ENCODE results near the gene D2HGDH. TPM values are rescaled to one million over a fixed set of nuclear protein-coding genes. Genes with fewer than 3 reads are reported as not detected.

The D2HGDH gene
- total and polyA plus RNA-seq, 7 donors: 14.1 to 31.0 (median 20.3) TPM

- intact Hi-C loops (cut with DNase I): no loop called here
- H3K4me3 ChIP-seq: no peak overlapping the region
- no peaks in the 10 kb centered on the region for H3K4me1 ChIP-seq
- peaks cover 0 to 71% of the 10 kb centered on the region in 2 donors for H3K36me3 ChIP-seq (ENCODE audit: insufficient read depth in 1 of 2, low read depth in 1 of 2)
- no peaks in the 10 kb centered on the region for H3K9me3 ChIP-seq
- no peaks in the 10 kb centered on the region for H3K27me3 ChIP-seq (ENCODE audit: insufficient read depth in 3 of 3, low read length in 2 of 3)
- WGBS, 3 donors: 93 to 95% (median 94%) methylated on average over 16 to 18 of the region's 18 CpGs
- ATAC-seq: no peak
- peak in 1 of 2 donors; percentile 24 for DNase-seq
- no peak overlapping the region for H3K27ac ChIP-seq
- no peak for TF ChIP-seq CTCF (IDR thresholded peaks at IDR 0.05)
These were observed 17.3 kb downstream of the D2HGDH start for GRCh38 chr2:241751776-241752175.

DNA sequence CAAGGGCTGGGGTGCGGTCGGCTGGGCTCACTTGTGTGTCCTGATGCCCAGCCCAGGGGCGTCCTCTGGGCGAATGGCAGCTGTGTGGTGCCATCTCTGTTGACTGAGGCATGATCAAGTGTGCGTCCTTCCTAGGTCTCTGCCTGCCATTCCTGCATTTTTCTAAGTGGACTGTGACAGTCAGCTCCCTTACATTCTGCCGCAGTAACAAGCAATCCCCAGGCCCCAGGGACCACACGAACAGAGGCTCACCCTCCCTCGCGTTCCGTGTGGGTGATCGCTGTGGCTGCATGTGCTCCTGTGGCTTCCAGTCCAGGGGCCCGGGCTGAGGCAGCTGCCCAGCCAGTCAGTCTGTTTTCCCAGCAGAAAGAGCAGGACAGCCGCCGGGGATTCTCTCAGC is 17.8 kb downstream of the D2HGDH start:
- DNase-seq (peak in 1 of 2 donors; percentile 40), ATAC-seq (no peak)
- no peaks in the 10 kb centered on the region for H3K27me3 ChIP-seq (ENCODE audit: insufficient read depth in 3 of 3, low read length in 2 of 3)
- TF ChIP-seq CTCF (IDR thresholded peaks at IDR 0.05): no peak
- intact Hi-C loops (cut with DNase I): no loop called here
- peaks cover 0 to 76% of the 10 kb centered on the region in 2 donors for H3K36me3 ChIP-seq (ENCODE audit: insufficient read depth in 1 of 2, low read depth in 1 of 2)
- H3K4me3 ChIP-seq: no peak overlapping the region
- WGBS, 3 donors: 95 to 97% (median 96%) methylated on average over 14 of the region's 14 CpGs
- no peaks in the 10 kb centered on the region for H3K9me3 ChIP-seq
- no peaks in the 10 kb centered on the region for H3K4me1 ChIP-seq
- no peak overlapping the region for H3K27ac ChIP-seq

DNA sequence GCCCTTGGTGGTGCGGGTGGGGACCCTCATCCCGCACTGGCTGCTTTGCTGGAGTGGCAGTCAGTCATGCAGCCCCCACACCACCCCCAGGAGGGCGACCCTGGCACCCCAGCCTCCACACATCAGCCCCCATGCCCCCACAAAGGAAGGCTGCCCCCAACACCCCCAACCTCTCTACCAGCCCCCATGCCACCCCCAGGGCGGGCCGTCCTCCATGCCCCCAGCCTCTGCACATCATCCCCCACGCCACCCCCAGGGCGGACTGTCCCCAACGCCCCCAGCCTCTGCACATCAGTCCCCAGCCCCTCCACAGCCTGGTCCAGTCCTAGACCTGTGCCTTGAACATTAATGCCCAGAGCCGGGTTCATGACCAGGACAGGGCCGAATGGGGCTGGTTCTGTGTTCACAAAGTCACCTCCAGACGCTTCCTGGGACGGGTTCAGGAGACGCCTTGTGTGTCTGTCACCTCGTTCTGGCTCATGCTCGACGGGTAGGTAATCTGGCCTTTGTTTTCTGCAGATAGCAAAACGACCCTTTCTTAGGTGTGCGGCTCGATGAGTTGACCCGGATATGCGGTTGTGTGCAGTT is 18.4 kb downstream of the D2HGDH start:
- Histone ChIP-seq H3K4me1 (no peaks in the 10 kb centered on the region), H3K36me3 (ENCODE audit: insufficient read depth in 1 of 2, low read depth in 1 of 2) (peaks cover 0 to 81% of the 10 kb centered on the region in 2 donors), H3K27ac (no peak overlapping the region), H3K4me3 (no peak overlapping the region), H3K9me3 (no peaks in the 10 kb centered on the region), H3K27me3 (ENCODE audit: insufficient read depth in 3 of 3, low read length in 2 of 3) (no peaks in the 10 kb centered on the region)
- peak in 1 of 2 donors; percentile 34 for DNase-seq
- TF ChIP-seq CTCF (IDR thresholded peaks at IDR 0.05): no peak
- no peak for ATAC-seq
- 93 to 98% (median 95%) methylated on average over 21 of the region's 21 CpGs for WGBS, 3 donors
- intact Hi-C loops (cut with DNase I): no loop called here

- Histone ChIP-seq H3K27me3 (ENCODE audit: insufficient read depth in 3 of 3, low read length in 2 of 3) (no peaks in the 10 kb centered on the region), H3K27ac (no peak overlapping the region), H3K4me3 (no peak overlapping the region), H3K9me3 (no peaks in the 10 kb centered on the region), H3K36me3 (ENCODE audit: insufficient read depth in 1 of 2, low read depth in 1 of 2) (peaks cover 0 to 87% of the 10 kb centered on the region in 2 donors), H3K4me1 (no peaks in the 10 kb centered on the region)
- intact Hi-C loops (cut with DNase I): no loop called here
- TF ChIP-seq CTCF (IDR thresholded peaks at IDR 0.05): no peak
- no peak for ATAC-seq
- 92 to 97% (median 96%) methylated on average over 17 of the region's 17 CpGs for WGBS, 3 donors
- DNase-seq: no peak
These were observed 19.1 kb downstream of the D2HGDH start for GRCh38 chr2:241753493-241753892.

GRCh38 chr2:241754042-241754441 is 19.6 kb downstream of the D2HGDH start:
- Histone ChIP-seq H3K4me1 (no peaks in the 10 kb centered on the region), H3K27me3 (ENCODE audit: insufficient read depth in 3 of 3, low read length in 2 of 3) (no peaks in the 10 kb centered on the region), H3K4me3 (no peak overlapping the region), H3K9me3 (no peaks in the 10 kb centered on the region), H3K36me3 (ENCODE audit: insufficient read depth in 1 of 2, low read depth in 1 of 2) (peaks cover 0 to 87% of the 10 kb centered on the region in 2 donors), H3K27ac (no peak overlapping the region)
- WGBS, 3 donors: 92 to 96% (median 94%) methylated on average over 20 of the region's 20 CpGs
- intact Hi-C loops (cut with DNase I): no loop called here
- no peak for TF ChIP-seq CTCF (IDR thresholded peaks at IDR 0.05)
- ATAC-seq: no peak
- DNase-seq: no peak

All from psoas muscle (tissue), 8 donors.